Measurements from ENCODE around the gene RAD23A.
"Not testable (repeated sequence)": the region's sequence is repeated elsewhere in the genome, so short reads cannot be mapped to it uniquely, and the experiment has no call there.

RAD23A gene

GRCh38 chr19:12945479-12946091, at the start of gene RAD23A:
RAD23A (plus strand) TSS chr19:12945862; CDS start chr19:12945949, 87 bp downstream.
- DNase-seq, result peak; percentile 95

DNA sequence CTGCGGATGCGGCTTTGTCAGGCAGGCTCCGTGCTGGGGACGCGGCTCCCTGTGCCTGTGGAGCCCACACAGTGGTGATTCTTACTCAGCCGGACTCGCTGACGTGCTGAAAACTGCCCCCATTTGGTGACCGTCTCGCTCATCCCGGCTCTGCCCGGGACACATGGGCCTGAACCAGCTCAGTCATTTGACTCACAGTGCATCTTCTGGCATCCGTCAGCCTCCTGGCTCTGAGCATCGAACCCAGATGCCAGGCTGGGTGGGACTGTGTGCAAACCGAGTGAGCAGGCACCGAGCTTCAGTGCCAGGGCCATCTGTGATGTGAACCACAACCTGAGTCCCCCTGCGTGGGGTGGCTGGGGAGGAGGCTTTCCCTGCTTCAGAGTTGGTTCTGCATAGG, 49.2 kb upstream of the RAD23A start:
- DNase-seq, result no peak

GRCh38 chr19:12899891-12900518, 45.7 kb upstream of the RAD23A start:
- no peak for DNase-seq

GRCh38 chr19:12907166-12907565, 38.5 kb upstream of the RAD23A start:
- DNase-seq, result no peak

GRCh38 chr19:12912571-12912970, 33.1 kb upstream of the RAD23A start:
- DNase-seq, result no peak

- no peak for DNase-seq
Measured at GRCh38 chr19:12913011-12913561, 32.6 kb upstream of the RAD23A start.

GRCh38 chr19:12913851-12914690, 31.6 kb upstream of the RAD23A start:
- peak; percentile 15 for DNase-seq

DNA sequence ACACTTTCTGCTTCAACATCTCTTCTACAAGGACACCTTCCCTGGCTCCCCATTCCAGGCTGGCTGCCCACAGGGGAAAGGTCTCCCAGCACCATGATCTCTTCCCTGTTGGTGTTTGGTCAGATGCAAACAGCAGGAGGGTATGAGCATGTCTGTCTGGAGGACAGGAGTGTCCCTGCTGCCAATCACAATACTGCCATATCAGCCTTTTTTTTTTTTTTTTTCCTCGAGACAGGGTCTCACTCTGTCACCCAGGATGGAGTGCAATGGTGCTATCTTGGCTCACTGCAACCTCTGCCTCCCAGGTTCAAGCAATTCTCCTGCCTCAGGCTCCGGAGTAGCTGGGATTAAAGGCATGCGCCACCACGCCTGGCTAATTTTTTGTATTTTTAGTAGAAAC, 29.8 kb upstream of the RAD23A start:
- DNase-seq, result not testable (repeated sequence)

DNA sequence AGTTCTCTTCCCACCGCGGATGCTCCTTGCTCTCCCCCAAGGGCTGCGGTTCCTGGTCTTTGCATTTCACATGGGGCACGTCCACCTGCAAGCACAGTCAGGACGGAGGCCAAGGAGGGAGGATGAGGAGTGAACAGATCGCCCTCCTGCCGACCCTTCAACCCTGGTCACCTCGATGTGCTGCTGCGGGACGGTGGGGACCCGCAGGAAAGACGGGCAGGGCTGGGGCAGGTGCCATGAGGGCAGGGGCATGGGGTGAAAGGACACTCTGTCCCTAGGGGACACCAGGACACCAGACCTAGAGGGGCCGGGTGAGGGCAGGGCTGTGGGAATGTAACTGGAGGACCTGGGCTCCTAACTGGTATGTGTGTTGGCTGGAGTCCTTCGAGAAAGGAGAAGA, 27.4 kb upstream of the RAD23A start:
- no peak for DNase-seq

DNA sequence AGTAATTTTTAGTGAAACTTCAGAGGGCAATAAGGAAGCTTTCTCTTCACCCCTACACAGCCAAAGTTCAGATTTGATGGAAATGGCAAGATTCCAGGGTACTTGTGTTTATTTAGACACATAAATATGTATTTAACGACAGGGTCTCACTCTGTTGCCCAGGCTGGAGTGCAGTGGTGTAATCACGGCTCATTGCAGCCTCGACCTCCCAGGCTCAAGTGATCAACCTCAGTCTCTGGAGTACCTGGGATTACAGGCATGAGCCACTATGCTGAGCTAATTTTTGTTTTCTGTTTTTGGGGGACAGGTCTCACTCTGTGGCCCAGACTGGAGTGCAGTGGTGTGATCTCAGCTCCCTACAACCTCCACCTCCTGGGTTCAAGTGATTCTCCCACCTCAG, 24.6 kb upstream of the RAD23A start:
- no peak for DNase-seq

DNA sequence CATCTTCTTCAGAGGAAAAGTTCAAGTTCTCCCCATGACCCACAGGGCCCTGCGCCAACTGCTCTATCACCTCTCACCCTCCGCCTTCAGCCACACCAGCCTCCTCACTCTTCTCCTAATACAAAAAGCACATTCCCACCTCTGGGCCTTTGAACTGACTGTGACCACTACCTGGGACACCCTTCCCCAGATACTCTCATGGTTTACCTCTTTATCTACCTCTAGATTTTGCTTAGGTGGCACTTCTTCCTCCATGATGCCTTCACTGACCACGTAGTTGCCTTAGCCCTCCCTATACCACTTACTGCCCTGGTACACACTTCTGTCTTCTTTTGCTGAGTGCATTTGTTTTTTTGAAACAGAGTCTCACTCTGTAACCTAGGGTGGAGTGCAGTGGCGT, 22.7 kb upstream of the RAD23A start:
- DNase-seq, result no peak

DNA sequence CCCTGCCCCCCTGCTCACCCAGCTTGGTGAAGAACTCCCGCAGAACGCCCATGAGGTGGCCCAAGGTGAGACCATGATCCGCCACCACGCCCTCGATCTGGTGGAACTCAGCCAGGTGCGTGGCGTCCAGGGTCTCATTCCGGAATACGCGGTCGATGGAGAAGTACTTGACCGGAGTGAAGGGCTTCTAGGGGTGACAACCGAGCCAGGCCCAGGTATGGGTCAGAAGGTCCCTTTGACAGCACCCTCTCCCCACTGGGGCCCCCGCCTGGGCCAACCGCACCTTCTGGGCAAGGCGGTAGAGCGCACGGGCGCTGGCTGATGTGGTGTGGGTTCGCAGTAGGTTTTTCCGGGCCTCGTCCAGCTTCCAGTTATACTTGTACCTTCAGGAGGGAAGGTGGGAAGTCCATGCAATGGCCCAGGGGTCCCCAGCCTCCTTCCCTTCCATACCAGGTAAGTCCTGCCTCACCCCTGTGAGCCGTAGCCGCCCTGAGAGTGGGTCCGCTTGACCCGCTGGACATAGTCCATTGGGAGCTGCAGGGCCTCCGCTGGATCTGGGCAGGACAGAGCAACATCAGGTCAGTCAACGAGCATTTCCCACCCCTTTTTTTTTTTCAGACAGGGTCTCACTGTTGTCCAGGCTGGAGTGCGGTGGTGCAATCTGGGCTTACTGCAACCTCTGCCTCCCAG, 20.9 kb upstream of the RAD23A start:
- DNase-seq, result no peak

DNA sequence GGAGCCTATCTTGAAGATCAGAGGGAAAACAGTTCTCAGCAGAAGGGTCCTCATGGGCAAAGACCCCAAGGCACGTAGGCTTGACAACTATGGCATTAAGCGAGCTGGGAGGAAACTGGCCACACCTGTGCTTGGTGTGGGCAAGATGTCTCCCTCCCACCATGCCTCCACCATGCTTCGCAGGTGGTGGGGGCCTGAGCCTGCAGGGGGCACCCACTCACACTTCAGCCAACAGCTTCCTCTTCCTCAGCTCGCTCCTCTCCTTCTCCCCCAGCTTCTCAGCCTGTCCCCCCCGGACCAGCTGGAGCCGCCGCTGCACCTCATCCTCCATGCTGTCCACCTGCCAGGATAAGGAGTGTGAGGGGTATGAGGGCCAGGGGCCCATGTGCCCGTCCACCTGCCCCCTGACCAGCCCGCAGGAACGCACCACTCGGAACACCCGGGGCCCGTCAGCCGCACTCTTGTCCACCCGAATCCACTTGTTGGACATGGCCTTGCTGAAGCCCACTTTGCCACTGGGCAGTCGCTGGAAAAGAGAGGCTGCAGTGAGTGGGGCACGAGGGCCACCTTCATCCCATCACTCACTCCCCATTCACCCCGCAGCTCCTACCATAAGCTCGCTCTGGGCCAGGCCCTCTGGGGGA, 15.5 kb upstream of the RAD23A start:
- DNase-seq, result no peak

- no peak for DNase-seq
Measured at GRCh38 chr19:12932392-12933286, 13.0 kb upstream of the RAD23A start.

DNA sequence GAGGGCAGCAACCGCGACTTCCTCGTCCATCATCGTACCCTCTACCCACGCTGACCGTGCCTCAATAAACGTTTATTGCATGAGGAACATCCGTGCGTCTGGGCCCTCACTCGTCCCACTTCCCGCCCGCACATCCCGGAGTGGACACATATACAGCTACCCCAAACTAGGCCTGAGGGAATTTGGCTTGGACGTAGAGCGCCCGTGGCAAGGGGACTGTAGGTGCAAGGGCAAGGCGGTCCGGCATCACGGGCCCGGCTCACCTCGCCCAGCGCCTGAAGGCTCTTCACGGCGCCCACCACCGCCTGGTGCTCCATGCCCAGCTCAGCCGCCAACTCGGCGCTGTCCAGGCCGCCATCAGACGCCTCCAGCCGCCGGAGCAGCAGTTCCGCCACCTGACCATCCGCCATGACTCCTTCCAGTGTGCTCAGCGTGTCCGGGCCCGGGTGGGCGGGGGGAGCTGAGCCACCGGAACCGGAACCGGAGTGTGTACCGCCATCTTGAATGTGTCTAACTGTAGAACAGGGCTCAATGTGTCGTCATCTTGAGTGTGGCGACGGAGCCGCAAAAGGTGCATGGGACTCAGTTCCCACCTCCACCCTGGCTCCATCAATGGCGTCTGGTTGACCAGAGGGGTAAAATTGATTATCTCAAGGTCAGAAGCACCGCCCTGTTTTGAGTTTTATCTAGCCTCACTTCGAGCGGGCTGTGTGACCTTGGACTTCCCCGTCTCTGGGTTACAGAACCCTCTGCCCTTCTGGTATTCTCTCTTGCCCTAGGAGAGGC, 12.2 kb upstream of the RAD23A start, which contains the start of gene FARSA:
Gene FARSA, minus strand, starts transcription at position 425 of the 786 bp plus-strand sequence. Its CDS starts 15 bp downstream, at position 410.
- peak; percentile 89 for DNase-seq

- DNase-seq, result no peak
Measured at GRCh38 chr19:12935071-12935470, 10.6 kb upstream of the RAD23A start.

DNA sequence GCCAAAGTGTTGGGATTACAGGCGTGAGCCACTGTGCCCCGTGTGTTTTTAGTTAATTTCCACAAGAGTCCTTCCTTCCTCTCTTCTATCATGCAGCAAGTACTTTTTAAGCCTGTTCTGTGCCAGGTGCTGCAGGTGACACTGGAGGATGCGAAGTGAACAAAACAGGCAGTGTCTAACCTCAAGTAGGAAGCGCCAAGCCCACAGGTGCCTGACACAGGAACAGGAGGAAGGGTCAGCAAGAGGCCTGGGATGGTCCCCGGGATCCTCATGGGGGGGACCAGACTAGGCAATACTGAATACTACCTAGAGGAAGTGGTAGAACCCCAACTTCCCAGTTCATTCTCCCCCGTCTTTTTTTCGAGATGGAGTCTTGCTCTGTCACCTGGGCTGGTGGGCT, 9.1 kb upstream of the RAD23A start:
- no peak for DNase-seq

GRCh38 chr19:12937093-12937926, 8.4 kb upstream of the RAD23A start:
- no peak for DNase-seq
